DND-41 (cell line): Measurements from ENCODE around the gene NUP37.

Experiments used
- ATAC-seq: fragments of 200-7000 bp; cut with Tn5 transposase; 3 replicates; pipeline ENCODE4 v1.9.1; 2021; ENCODE audit warnings: low read depth; ENCODE audit not compliant: insufficient read depth
- DNase-seq: peaks from one replicate; pipeline ENCODE4 v3.0.0-alpha.2; 2020
- H2AFZ ChIP-seq: 2 replicates; pipeline ENCODE4 v1.6.0; 2012; ENCODE audit warnings: low read depth, low read length
- H3K27ac ChIP-seq: 2 replicates; pipeline ENCODE4 v1.5.1; 2012; ENCODE audit warnings: low read length, inconsistent platforms
- H3K27me3 ChIP-seq: fragments of 200-600 bp; sonication (generic); 2 replicates; pipeline ENCODE4 v1.6.0; 2012; ENCODE audit warnings: low read length, mild to moderate bottlenecking, inconsistent platforms; ENCODE audit not compliant: insufficient read depth, poor library complexity
- H3K36me3 ChIP-seq: 2 replicates; pipeline ENCODE4 v1.5.1; 2012; ENCODE audit warnings: low read length, inconsistent platforms; ENCODE audit not compliant: insufficient read depth
- H3K4me1 ChIP-seq: 2 replicates; pipeline ENCODE4 v1.5.1; 2012; ENCODE audit warnings: mild to moderate bottlenecking, low read length; ENCODE audit not compliant: insufficient read depth
- H3K4me2 ChIP-seq: 2 replicates; pipeline ENCODE4 v1.6.0; 2012; ENCODE audit warnings: mild to moderate bottlenecking, moderate library complexity, low read length, inconsistent platforms; ENCODE audit not compliant: insufficient read depth
- H3K4me3 ChIP-seq, 2 experiments: fragments of 200-600 bp in 1 of 2; shearing (Covaris generic) in 1 of 2; 2 replicates each; pipeline ENCODE4 v1.5.1; 2012 to 2016; ENCODE audit warnings: inconsistent platforms in 2 of 2, low read length in 2 of 2, mild to moderate bottlenecking in 2 of 2, low read depth in 1 of 2, moderate library complexity in 1 of 2
- H3K79me2 ChIP-seq: 2 replicates; pipeline ENCODE4 v1.6.0; 2012; ENCODE audit warnings: low read length, inconsistent platforms; ENCODE audit not compliant: insufficient read depth
- H3K9ac ChIP-seq: 2 replicates; pipeline ENCODE4 v1.6.0; 2012; ENCODE audit warnings: low read depth, mild to moderate bottlenecking, inconsistent platforms, low read length, moderate library complexity
- H3K9me3 ChIP-seq: 2 replicates; pipeline ENCODE4 v1.5.1; 2012; ENCODE audit warnings: low read length, moderate library complexity, mild to moderate bottlenecking, inconsistent platforms; ENCODE audit not compliant: insufficient read depth, severe bottlenecking
- H4K20me1 ChIP-seq: 2 replicates; pipeline ENCODE4 v1.6.0; 2012; ENCODE audit warnings: low read length; ENCODE audit not compliant: insufficient read depth
- CTCF ChIP-seq: IDR thresholded peaks from 2 replicates; pipeline ENCODE4 v1.5.1; 2012; ENCODE audit warnings: borderline replicate concordance, low read length, moderate library complexity, mild to moderate bottlenecking; ENCODE audit not compliant: poor library complexity, severe bottlenecking; ENCODE audit errors: extremely low read depth
- EZH2 ChIP-seq: IDR thresholded peaks from 3 replicates; pipeline ENCODE4 v1.6.1; 2012; ENCODE audit warnings: borderline replicate concordance, low read depth, mild to moderate bottlenecking, moderate library complexity, low read length, inconsistent platforms; ENCODE audit not compliant: severe bottlenecking

NUP37 gene

GRCh38 chr12:102050660-102051430, 69.1 kb downstream of the NUP37 start:
- TF ChIP-seq CTCF = no peak
- no peak for TF ChIP-seq EZH2
- Histone ChIP-seq H3K27me3 (no peaks in the 10 kb centered on the region), H2AFZ (no peak overlapping the region), H3K4me3 (no peak overlapping the region), H3K9ac (no peak overlapping the region), H3K27ac (no peak overlapping the region), H3K79me2 (no peaks in the 10 kb centered on the region), H3K9me3 (no peaks in the 10 kb centered on the region), H4K20me1 (0 out of 2 replicates have a peak, but pooled peaks cover 3% of the 10 kb centered on the region), H3K4me2 (no peak overlapping the region), H3K36me3 (peaks cover 32% of the 10 kb centered on the region), H3K4me1 (no peaks in the 10 kb centered on the region)
- ATAC-seq (no peak), DNase-seq (no peak)

GRCh38 chr12:102043928-102044327, 76.0 kb downstream of the NUP37 start:
- Histone ChIP-seq H3K27ac (no peak overlapping the region), H3K27me3 (no peaks in the 10 kb centered on the region), H3K4me3 (no peak overlapping the region), H3K79me2 (no peaks in the 10 kb centered on the region), H4K20me1 (no peaks in the 10 kb centered on the region), H3K4me2 (peak overlapping the region; percentile 26; the same call in 1 of the 2 replicates), H3K36me3 (peaks cover 19% of the 10 kb centered on the region; the same call in 1 of the 2 replicates), H3K9me3 (no peaks in the 10 kb centered on the region), H3K9ac (no peak overlapping the region), H3K4me1 (peaks cover 21% of the 10 kb centered on the region), H2AFZ (no peak overlapping the region)
- TF ChIP-seq EZH2 (no peak), CTCF (no peak)
- DNase-seq (peak; percentile 67), ATAC-seq (peak; percentile 100)

- Histone ChIP-seq H3K79me2 (no peaks in the 10 kb centered on the region), H3K27me3 (no peaks in the 10 kb centered on the region), H2AFZ (no peak overlapping the region), H3K27ac (no peak overlapping the region), H3K9me3 (no peaks in the 10 kb centered on the region), H3K36me3 (peaks cover 16% of the 10 kb centered on the region; the same call in 1 of the 2 replicates), H3K9ac (no peak overlapping the region), H3K4me3 (no peak overlapping the region), H4K20me1 (no peaks in the 10 kb centered on the region), H3K4me2 (no peak overlapping the region), H3K4me1 (no peaks in the 10 kb centered on the region)
- DNase-seq (no peak), ATAC-seq (no peak)
- no peak for TF ChIP-seq EZH2
- no peak for TF ChIP-seq CTCF
Measured at GRCh38 chr12:102033991-102034745, 85.7 kb downstream of the NUP37 start.
